ENCODE results near the gene NCR2. TPM values are rescaled to one million over a fixed set of nuclear protein-coding genes. Genes with fewer than 3 reads are reported as not detected.

Gene NCR2
- polyA plus RNA-seq, 1 donor from 2014 or later: not detected

- Mint-ChIP-seq H3K9me3 (no peaks in the 10 kb centered on the region), H3K4me1 (peaks cover 0 to 8% (median 7%) of the 10 kb centered on the region in 3 donors), H3K36me3 (peaks cover 3% of the 10 kb centered on the region), H3K27me3 (peaks cover 3% of the 10 kb centered on the region), H3K27ac (no peak overlapping the region), H3K4me3 (no peak overlapping the region)
These were observed 6.2 kb downstream of the NCR2 start for GRCh38 chr6:41341580-41341979.

DNA sequence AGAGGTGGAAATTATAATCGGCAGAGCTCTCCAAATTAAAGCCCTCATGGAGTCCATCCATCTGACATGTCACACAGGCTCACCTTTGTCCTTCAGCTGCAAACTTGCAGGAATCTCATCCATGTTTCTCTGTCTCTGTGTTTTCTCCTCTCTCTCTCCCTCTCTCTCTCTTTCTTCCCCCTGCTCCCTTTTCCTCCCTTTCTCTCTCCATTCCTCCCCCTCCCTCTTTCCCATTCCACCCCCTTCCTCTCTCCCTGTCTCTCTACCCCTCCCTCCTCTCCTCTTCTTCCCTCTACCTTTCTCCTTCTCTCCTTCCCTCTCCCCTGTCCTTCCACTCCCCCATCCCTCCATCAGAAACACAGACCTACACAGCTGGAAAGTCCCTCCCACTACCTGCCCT, 6.8 kb downstream of the NCR2 start:
- Mint-ChIP-seq H3K27ac (no peak overlapping the region), H3K27me3 (peaks cover 3% of the 10 kb centered on the region), H3K36me3 (peaks cover 4% of the 10 kb centered on the region), H3K9me3 (no peaks in the 10 kb centered on the region), H3K4me3 (no peak overlapping the region), H3K4me1 (peaks cover 0 to 7% (median 6%) of the 10 kb centered on the region in 3 donors)

DNA sequence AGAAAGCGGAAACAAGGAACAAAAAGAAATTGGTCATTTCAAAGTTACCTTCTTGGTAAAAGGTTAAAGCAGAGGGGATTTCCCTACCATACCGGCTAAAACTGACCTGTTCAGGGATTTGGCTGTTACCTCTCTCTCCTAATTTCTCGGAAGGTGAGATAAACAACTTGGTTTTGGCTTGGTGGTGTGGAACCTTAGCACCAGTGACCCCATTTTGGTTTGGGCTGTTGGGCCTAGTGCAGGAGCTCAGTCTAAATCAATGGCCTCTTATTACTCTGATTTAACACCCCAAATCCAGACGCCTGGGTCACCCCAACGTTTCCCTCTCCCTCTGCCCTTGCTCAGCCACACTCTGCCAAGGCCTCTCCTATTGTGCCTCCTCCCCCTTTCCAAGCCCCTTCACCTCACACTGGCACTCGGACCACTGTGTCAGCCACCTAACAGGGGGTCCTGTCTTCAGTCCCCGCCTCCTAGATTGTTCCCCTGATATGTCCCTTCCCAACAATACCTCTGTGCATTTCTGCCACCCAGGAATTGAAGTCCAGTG, 8.3 kb downstream of the NCR2 start:
- peak overlapping the region in 1 of 3 donors; percentile 93 for H3K27ac Mint-ChIP-seq

GRCh38 chr6:41344876-41345275, 9.5 kb downstream of the NCR2 start:
- Mint-ChIP-seq H3K36me3 (peaks cover 6% of the 10 kb centered on the region), H3K27me3 (peaks cover 8% of the 10 kb centered on the region), H3K4me1 (peaks cover 0 to 7% (median 6%) of the 10 kb centered on the region in 3 donors), H3K9me3 (peaks cover 0 to 8% (median 5%) of the 10 kb centered on the region in 3 donors), H3K4me3 (no peak overlapping the region), H3K27ac (peak overlapping the region in 2 of 3 donors; percentile 54 to 93)

More for the DNA sequence above, 8.3 kb downstream of the NCR2 start:
- Mint-ChIP-seq H3K27me3 (peaks cover 3% of the 10 kb centered on the region), H3K4me3 (no peak overlapping the region), H3K4me1 (peaks cover 0 to 7% (median 6%) of the 10 kb centered on the region in 3 donors), H3K9me3 (peaks cover 0 to 8% (median 4%) of the 10 kb centered on the region in 3 donors), H3K36me3 (peaks cover 6% of the 10 kb centered on the region)

- H3K9me3 Mint-ChIP-seq: peaks cover 0 to 8% (median 5%) of the 10 kb centered on the region in 3 donors
- peaks cover 18% of the 10 kb centered on the region for H3K27me3 Mint-ChIP-seq
- peak overlapping the region in 1 of 3 donors; percentile 93 for H3K27ac Mint-ChIP-seq
- H3K4me1 Mint-ChIP-seq: peaks cover 0 to 7% (median 6%) of the 10 kb centered on the region in 3 donors
- H3K36me3 Mint-ChIP-seq: peaks cover 6% of the 10 kb centered on the region
- no peak overlapping the region for H3K4me3 Mint-ChIP-seq
These were observed 10.5 kb downstream of the NCR2 start for GRCh38 chr6:41345901-41346300.

DNA sequence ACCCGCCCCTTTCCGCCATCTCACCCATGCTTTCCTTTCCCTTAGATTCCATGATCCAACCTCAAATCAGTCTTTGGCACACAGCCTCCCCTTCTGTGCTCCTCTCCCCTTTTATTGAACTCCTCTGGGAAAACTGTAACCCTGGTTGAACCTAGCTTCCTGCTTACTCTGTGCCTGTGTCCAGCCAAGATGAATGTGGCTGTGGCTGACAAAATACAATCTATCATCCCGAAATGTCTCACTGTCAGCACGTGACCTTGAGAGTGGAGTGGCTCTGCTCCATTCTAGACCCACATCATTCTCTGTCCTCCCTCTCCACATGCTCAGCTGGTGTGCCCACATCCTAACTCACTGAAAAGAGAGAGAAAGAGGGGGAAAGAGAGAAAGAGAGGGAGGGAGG, 11.0 kb downstream of the NCR2 start:
- Mint-ChIP-seq H3K27ac (no peak overlapping the region), H3K9me3 (peaks cover 0 to 8% (median 5%) of the 10 kb centered on the region in 3 donors), H3K36me3 (peaks cover 6% of the 10 kb centered on the region), H3K27me3 (peaks cover 20% of the 10 kb centered on the region), H3K4me1 (peaks cover 0 to 7% (median 6%) of the 10 kb centered on the region in 3 donors), H3K4me3 (no peak overlapping the region)

DNA sequence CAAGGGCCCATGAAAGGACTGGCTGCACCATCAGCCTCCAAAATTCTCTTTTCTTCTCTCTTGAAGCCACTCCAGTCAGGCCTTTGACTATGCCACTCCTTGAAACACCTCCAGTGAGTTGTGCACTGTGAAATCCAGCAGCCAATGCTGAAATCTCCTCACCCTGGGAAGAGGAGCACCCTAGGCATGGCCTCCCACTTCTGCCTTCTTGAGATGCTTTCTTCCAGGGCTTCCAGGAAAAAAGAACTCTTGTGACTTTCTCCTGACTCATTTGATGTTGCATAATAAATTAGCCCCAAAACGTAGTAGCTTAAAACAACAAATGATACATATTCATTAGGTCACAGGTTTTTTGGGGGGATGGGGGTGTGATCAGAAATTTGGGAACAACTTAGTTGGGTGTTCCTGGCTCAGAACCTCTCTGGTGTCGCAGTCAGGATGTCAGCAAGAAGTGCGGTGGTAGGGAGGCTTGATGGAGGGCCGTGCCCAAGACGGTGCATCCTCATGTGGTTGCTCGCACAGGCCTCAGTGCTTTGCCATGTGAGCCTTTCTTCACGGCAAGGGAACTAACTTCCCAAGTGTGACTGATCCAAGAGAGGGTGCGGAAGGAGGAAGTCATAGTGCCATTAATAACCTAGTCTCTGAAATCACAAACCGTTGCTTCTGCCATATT, 12.1 kb downstream of the NCR2 start:
- Mint-ChIP-seq H3K27ac (peak overlapping the region in 1 of 3 donors; percentile 64), H3K4me1 (peaks cover 0 to 7% (median 6%) of the 10 kb centered on the region in 3 donors), H3K27me3 (peaks cover 19% of the 10 kb centered on the region), H3K9me3 (peaks cover 0 to 8% (median 5%) of the 10 kb centered on the region in 3 donors), H3K4me3 (no peak overlapping the region), H3K36me3 (peaks cover 6% of the 10 kb centered on the region)

DNA sequence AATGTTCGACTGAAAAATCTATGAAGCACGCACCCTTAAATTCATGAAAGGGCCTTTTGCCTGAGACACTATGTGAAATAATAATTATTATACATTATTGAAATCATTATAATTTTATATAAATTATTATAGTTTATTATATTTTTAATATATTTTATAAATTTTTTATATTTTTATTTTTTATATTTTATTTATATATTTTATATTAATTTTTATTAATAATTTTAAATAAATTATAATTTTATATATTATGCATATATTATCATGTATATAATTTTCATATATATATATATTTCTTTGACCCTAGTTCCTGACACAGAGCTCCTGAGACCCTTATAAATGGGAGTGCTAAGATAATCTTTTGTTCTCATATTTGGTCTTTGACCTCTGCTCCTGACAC, 13.5 kb downstream of the NCR2 start:
- Mint-ChIP-seq H3K9me3 (peaks cover 0 to 8% (median 5%) of the 10 kb centered on the region in 3 donors), H3K27me3 (peaks cover 19% of the 10 kb centered on the region)

DNA sequence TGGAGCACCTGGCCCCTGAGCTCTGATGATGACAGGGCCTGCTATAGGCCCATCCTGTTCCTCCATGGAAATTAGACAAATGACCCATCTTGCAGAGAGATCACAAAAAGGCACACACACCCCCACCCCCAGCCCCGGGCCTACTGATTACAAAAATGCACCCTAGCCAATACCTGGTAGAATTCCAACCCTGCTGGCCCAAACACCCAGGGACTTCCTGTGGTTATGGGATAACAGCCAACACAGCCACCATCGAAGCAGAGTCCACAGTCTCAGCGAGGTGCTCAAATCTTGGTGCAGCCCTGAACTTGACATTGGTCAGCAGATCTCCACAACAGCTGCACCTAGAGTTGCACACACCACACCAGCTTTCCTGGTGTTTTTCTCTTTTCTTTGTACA, 17.0 kb downstream of the NCR2 start:
- Mint-ChIP-seq H3K27ac (no peak overlapping the region), H3K4me1 (no peaks in the 10 kb centered on the region), H3K9me3 (peaks cover 0 to 8% (median 5%) of the 10 kb centered on the region in 3 donors), H3K4me3 (no peak overlapping the region), H3K27me3 (peaks cover 19% of the 10 kb centered on the region), H3K36me3 (peaks cover 4% of the 10 kb centered on the region)

More for the DNA sequence above, 13.5 kb downstream of the NCR2 start:
- H3K4me1 Mint-ChIP-seq: peaks cover 0 to 7% (median 6%) of the 10 kb centered on the region in 3 donors
- no peak overlapping the region for H3K27ac Mint-ChIP-seq
- H3K36me3 Mint-ChIP-seq: peaks cover 8% of the 10 kb centered on the region
- no peak overlapping the region for H3K4me3 Mint-ChIP-seq

DNA sequence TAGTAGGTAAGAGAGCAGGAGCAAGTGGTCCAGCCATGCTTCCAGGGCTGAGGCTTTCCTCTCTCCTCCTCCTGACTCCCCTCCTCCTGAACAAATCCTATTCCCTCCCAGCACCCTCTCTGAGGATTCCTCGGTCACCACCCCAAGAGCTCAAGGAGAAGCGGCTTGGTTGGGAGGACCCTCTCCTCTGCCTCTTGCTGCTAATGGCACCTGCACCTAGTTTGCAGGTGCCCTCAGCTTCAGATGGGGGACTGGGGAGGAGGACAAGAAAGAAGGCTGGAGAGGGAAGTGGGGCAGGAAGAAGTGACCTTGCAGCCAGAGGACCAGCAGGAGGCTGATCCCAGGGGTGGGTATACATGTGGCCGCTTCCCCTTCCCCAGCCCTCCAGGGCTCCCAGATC, 17.5 kb downstream of the NCR2 start:
- H3K27ac Mint-ChIP-seq: no peak overlapping the region
- no peak overlapping the region for H3K4me3 Mint-ChIP-seq
- H3K9me3 Mint-ChIP-seq: peaks cover 0 to 8% (median 5%) of the 10 kb centered on the region in 3 donors
- H3K27me3 Mint-ChIP-seq: peaks cover 19% of the 10 kb centered on the region
- peaks cover 4% of the 10 kb centered on the region for H3K36me3 Mint-ChIP-seq
- H3K4me1 Mint-ChIP-seq: no peaks in the 10 kb centered on the region

- H3K9me3 Mint-ChIP-seq: peaks cover 0 to 5% (median 5%) of the 10 kb centered on the region in 3 donors
- no peak overlapping the region for H3K4me3 Mint-ChIP-seq
- no peaks in the 10 kb centered on the region for H3K4me1 Mint-ChIP-seq
- peaks cover 19% of the 10 kb centered on the region for H3K27me3 Mint-ChIP-seq
- H3K27ac Mint-ChIP-seq: no peak overlapping the region
- peaks cover 4% of the 10 kb centered on the region for H3K36me3 Mint-ChIP-seq
These were observed 17.9 kb downstream of the NCR2 start for GRCh38 chr6:41353333-41353732.

GRCh38 chr6:41355952-41356351, 20.5 kb downstream of the NCR2 start:
- Mint-ChIP-seq H3K4me1 (no peaks in the 10 kb centered on the region), H3K36me3 (peaks cover 10% of the 10 kb centered on the region), H3K9me3 (peaks cover 5 to 18% (median 16%) of the 10 kb centered on the region in 3 donors), H3K4me3 (no peak overlapping the region), H3K27ac (no peak overlapping the region), H3K27me3 (peaks cover 6% of the 10 kb centered on the region)

DNA sequence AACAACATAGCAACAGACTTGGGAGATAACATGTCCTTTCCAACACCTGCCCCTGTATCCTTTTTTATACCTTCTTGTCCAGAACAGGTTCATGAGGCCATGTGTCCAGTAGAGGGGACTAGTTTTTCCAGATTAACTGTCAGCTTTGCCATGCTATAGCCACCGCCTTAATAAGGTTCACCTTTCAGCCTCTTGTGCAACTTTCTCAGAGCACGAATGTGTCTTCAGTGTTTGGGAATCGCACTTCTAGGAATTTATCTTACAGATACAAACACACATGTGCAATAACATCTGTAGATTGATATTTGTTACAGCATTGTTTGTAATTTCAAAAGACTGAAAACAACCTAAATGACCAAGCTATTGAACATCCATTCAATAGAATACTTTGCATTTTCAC, 21.4 kb downstream of the NCR2 start:
- peaks cover 12% of the 10 kb centered on the region for H3K27me3 Mint-ChIP-seq
- peaks cover 5 to 27% (median 21%) of the 10 kb centered on the region in 3 donors for H3K9me3 Mint-ChIP-seq
- H3K36me3 Mint-ChIP-seq: peaks cover 10% of the 10 kb centered on the region
- no peak overlapping the region for H3K4me3 Mint-ChIP-seq
- no peak overlapping the region for H3K27ac Mint-ChIP-seq
- H3K4me1 Mint-ChIP-seq: no peaks in the 10 kb centered on the region

GRCh38 chr6:41358503-41358902, 23.1 kb downstream of the NCR2 start:
- Mint-ChIP-seq H3K4me3 (no peak overlapping the region), H3K36me3 (peaks cover 7% of the 10 kb centered on the region), H3K27me3 (peaks cover 18% of the 10 kb centered on the region), H3K4me1 (no peaks in the 10 kb centered on the region), H3K27ac (no peak overlapping the region), H3K9me3 (peaks cover 6 to 33% (median 26%) of the 10 kb centered on the region in 3 donors)

- Mint-ChIP-seq H3K27ac (no peak overlapping the region), H3K27me3 (peaks cover 20% of the 10 kb centered on the region), H3K36me3 (peaks cover 7% of the 10 kb centered on the region), H3K4me1 (no peaks in the 10 kb centered on the region), H3K9me3 (peaks cover 6 to 33% (median 26%) of the 10 kb centered on the region in 3 donors), H3K4me3 (no peak overlapping the region)
These were observed 24.4 kb downstream of the NCR2 start for GRCh38 chr6:41359617-41360313.
